Smooth muscle cell (in vitro differentiated cells): ENCODE data around the gene LDLRAP1. TPM values are rescaled to one million over a fixed set of nuclear protein-coding genes. Genes with fewer than 3 reads are reported as not detected.

ENCODE experiments used
- DNase-seq: peaks from one replicate; lab custom pipeline; 2025; ENCODE audit not compliant: unreplicated experiment; lab: John Stamatoyannopoulos, UW
- H2AFZ ChIP-seq: fragments of 200-600 bp; sonication (generic); 2 replicates; pipeline ENCODE4 v1.6.0; 2016; ENCODE audit warnings: antibody characterized with exemption, low read depth, mild to moderate bottlenecking
- H3F3A ChIP-seq: fragments of 200-600 bp; sonication (generic); 2 replicates; pipeline ENCODE4 v1.6.0; 2017; ENCODE audit warnings: antibody characterized with exemption, low read depth
- H3K27ac ChIP-seq: fragments of 200-600 bp; sonication (generic); 2 replicates; pipeline ENCODE4 v1.5.1; 2016; ENCODE audit warnings: low read depth, mild to moderate bottlenecking
- H3K27me3 ChIP-seq: fragments of 200-600 bp; sonication (generic); 2 replicates; pipeline ENCODE4 v1.6.1; 2016; ENCODE audit warnings: low read depth, mild to moderate bottlenecking
- H3K36me3 ChIP-seq: fragments of 200-600 bp; sonication (generic); 2 replicates; pipeline ENCODE4 v1.5.1; 2016; ENCODE audit warnings: low read depth
- H3K4me1 ChIP-seq: fragments of 200-600 bp; sonication (generic); 2 replicates; pipeline ENCODE4 v1.5.1; 2016; ENCODE audit warnings: low read depth
- H3K4me2 ChIP-seq: fragments of 200-600 bp; sonication (generic); 2 replicates; pipeline ENCODE4 v1.6.0; 2016; ENCODE audit warnings: mild to moderate bottlenecking
- H3K4me3 ChIP-seq: fragments of 200-600 bp; sonication (generic); 2 replicates; pipeline ENCODE4 v1.5.1; 2016; ENCODE audit warnings: mild to moderate bottlenecking
- H3K79me2 ChIP-seq: fragments of 200-600 bp; sonication (generic); 2 replicates; pipeline ENCODE4 v1.6.0; 2016; ENCODE audit warnings: low read depth, mild to moderate bottlenecking
- H3K9ac ChIP-seq: fragments of 200-600 bp; sonication (generic); 2 replicates; pipeline ENCODE4 v1.6.0; 2016; ENCODE audit warnings: low read depth
- H3K9me3 ChIP-seq: fragments of 200-600 bp; sonication (generic); replicated peaks from 2 replicates; pipeline ENCODE4 v1.5.1; 2016; ENCODE audit warnings: low read depth
- H4K20me1 ChIP-seq: fragments of 200-600 bp; sonication (generic); 2 replicates; pipeline ENCODE4 v1.6.0; 2016; ENCODE audit warnings: low read depth
- WGBS: methylation state at CpG from one replicate; pipeline ENCODE4 v1.1.7; 2016; ENCODE audit warnings: low lambda C conversion rate; 5-methylcytosine and 5-hydroxymethylcytosine counted together
- polyA plus RNA-seq: library from polyadenylated mRNA; unstranded; fragments of >200 nt; fragmentation: Nextera tagmentation; extraction: Ambion mirVana; gene quantifications from 2 replicates; pipeline ENCODE4 v1.2.1, GENCODE V29; 2016
- total RNA-seq: library from RNA; depleted of rRNA; stranded (reverse); fragments of >200 nt; gene quantifications from 2 replicates; pipeline ENCODE4 v1.2.3, GENCODE V29; 2014
- TF ChIP-seq, protein P1 (sequence below): fragments of 200-600 bp; sonication (generic); IDR thresholded peaks from 2 replicates; pipeline ENCODE4 v1.5.1; 2017; ENCODE audit warnings: borderline replicate concordance, mild to moderate bottlenecking, antibody characterized with exemption; ENCODE audit not compliant: insufficient read depth, poor library complexity, severe bottlenecking

The LDLRAP1 gene
- total and polyA plus RNA-seq, 2 experiments from 2014 or later, result 19.5 to 39.0 TPM

GRCh38 chr1:25548601-25549000, 5.2 kb downstream of the LDLRAP1 start:
- peaks cover 6% of the 10 kb centered on the region for H3F3A ChIP-seq
- H3K36me3 ChIP-seq, result no peaks in the 10 kb centered on the region
- DNase-seq, result no peak

GRCh38 chr1:25549273-25550154, 6.1 kb downstream of the LDLRAP1 start:
- Histone ChIP-seq H3K27ac (peak overlapping the region; percentile 35), H2AFZ (no peak overlapping the region)
- WGBS, result 52% methylated on average over 19 of the region's 19 CpGs

More at GRCh38 chr1:25548601-25549000, 5.2 kb downstream of the LDLRAP1 start:
- H3K79me2 ChIP-seq, result peaks cover 76% of the 10 kb centered on the region
- no peaks in the 10 kb centered on the region for H3K9me3 ChIP-seq
- WGBS, result 87% methylated on average over 4 of the region's 4 CpGs
- H3K27me3 ChIP-seq, result no peaks in the 10 kb centered on the region
- no peak overlapping the region for H3K4me3 ChIP-seq
- no peak overlapping the region for H2AFZ ChIP-seq
- H3K9ac ChIP-seq, result no peak overlapping the region
- H3K4me1 ChIP-seq, result peaks cover 14% of the 10 kb centered on the region
- TF ChIP-seq, protein P1, sequence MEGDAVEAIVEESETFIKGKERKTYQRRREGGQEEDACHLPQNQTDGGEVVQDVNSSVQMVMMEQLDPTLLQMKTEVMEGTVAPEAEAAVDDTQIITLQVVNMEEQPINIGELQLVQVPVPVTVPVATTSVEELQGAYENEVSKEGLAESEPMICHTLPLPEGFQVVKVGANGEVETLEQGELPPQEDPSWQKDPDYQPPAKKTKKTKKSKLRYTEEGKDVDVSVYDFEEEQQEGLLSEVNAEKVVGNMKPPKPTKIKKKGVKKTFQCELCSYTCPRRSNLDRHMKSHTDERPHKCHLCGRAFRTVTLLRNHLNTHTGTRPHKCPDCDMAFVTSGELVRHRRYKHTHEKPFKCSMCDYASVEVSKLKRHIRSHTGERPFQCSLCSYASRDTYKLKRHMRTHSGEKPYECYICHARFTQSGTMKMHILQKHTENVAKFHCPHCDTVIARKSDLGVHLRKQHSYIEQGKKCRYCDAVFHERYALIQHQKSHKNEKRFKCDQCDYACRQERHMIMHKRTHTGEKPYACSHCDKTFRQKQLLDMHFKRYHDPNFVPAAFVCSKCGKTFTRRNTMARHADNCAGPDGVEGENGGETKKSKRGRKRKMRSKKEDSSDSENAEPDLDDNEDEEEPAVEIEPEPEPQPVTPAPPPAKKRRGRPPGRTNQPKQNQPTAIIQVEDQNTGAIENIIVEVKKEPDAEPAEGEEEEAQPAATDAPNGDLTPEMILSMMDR, result no peak
- H3K27ac ChIP-seq, result peak overlapping the region; percentile 35
- no peak overlapping the region for H3K4me2 ChIP-seq
- H4K20me1 ChIP-seq, result peaks cover 84% of the 10 kb centered on the region

GRCh38 chr1:25550155-25550506, 6.7 kb downstream of the LDLRAP1 start:
- Histone ChIP-seq H3K9me3 (no peaks in the 10 kb centered on the region), H4K20me1 (peaks cover 96% of the 10 kb centered on the region), H3K4me1 (peaks cover 8% of the 10 kb centered on the region), H3K36me3 (no peaks in the 10 kb centered on the region), H3K27ac (peak overlapping the region; percentile 35), H3K9ac (no peak overlapping the region), H3K4me2 (peak overlapping the region; percentile 51), H3K27me3 (no peaks in the 10 kb centered on the region), H3K4me3 (no peak overlapping the region), H3K79me2 (peaks cover 74% of the 10 kb centered on the region), H2AFZ (no peak overlapping the region), H3F3A (peaks cover 6% of the 10 kb centered on the region)
- DNase-seq, result no peak
- TF ChIP-seq, protein P1, result no peak
- 28% methylated on average over 2 of the region's 2 CpGs for WGBS

More at GRCh38 chr1:25549273-25550154, 6.1 kb downstream of the LDLRAP1 start:
- Histone ChIP-seq H3K4me1 (peaks cover 11% of the 10 kb centered on the region), H3K36me3 (no peaks in the 10 kb centered on the region), H3K9ac (no peak overlapping the region), H3F3A (peaks cover 6% of the 10 kb centered on the region), H3K79me2 (peaks cover 74% of the 10 kb centered on the region), H3K4me3 (no peak overlapping the region), H3K4me2 (peak overlapping the region; percentile 51), H3K27me3 (no peaks in the 10 kb centered on the region), H3K9me3 (no peaks in the 10 kb centered on the region), H4K20me1 (peaks cover 93% of the 10 kb centered on the region)
- DNase-seq, result no peak
- TF ChIP-seq, protein P1, result no peak
